Smooth muscle cell of the brain vasculature (primary cell): Measurements from ENCODE around the gene SPDYE18.
"Not testable (repeated sequence)": the region's sequence is repeated elsewhere in the genome, so short reads cannot be mapped to it uniquely, and the experiment has no call there.

Source experiments
- DNase-seq: peaks from one replicate; pipeline ENCODE4 v3.0.0-alpha.2; 2012; ENCODE audit warnings: low read depth, low spot score

The SPDYE18 gene

DNA sequence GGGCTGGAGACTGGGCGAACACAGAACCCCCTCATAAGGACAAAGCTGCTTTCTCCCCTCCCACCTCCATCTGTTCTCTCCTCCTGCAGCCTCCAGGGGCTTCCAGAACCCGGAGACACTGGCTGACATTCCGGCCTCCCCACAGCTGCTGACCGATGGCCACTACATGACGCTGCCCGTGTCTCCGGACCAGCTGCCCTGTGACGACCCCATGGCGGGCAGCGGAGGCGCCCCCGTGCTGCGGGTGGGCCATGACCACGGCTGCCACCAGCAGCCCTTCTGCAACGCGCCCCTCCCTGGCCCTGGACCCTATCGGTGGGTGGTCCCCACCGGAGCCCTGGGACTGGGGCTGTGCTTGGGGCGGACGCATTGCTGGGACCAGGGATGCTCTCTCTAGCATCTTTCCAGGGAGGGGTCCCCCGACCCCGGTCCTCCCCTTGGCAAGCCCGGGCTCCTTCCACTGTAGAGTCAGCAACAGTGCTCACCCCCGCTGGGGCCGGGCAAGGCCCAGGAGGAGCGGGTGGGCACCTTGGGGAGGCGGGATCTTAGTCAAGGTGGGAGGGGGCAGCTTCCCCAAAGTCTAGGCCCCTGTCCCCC is 56.8 kb downstream of the SPDYE18 start:
- not testable (repeated sequence) for DNase-seq

GRCh38 chr7:77004151-77004550 is 58.2 kb downstream of the SPDYE18 start:
- DNase-seq, result not testable (repeated sequence)

DNA sequence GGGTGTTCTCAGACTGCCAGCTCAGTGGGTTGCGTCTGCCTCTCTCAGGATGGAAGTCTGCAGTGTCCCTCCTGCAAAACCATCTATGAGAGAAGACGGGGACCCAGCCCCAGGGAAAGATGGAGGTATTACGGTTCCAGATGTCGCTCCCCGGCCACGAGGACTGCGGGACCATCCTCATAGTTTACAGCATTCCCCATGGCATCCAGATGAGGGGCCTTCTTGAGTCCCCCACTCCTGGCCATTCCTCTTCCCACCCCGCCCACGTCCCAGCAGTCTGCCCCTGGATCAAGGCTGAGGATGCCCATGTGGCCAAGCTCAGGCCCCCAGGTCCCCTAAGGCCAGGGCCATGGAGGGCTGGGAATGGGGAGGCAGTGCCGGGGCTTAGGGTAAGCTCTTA is 59.1 kb downstream of the SPDYE18 start:
- DNase-seq, result not testable (repeated sequence)

GRCh38 chr7:77002678-77003233 is 59.6 kb downstream of the SPDYE18 start:
- DNase-seq, result not testable (repeated sequence)

DNA sequence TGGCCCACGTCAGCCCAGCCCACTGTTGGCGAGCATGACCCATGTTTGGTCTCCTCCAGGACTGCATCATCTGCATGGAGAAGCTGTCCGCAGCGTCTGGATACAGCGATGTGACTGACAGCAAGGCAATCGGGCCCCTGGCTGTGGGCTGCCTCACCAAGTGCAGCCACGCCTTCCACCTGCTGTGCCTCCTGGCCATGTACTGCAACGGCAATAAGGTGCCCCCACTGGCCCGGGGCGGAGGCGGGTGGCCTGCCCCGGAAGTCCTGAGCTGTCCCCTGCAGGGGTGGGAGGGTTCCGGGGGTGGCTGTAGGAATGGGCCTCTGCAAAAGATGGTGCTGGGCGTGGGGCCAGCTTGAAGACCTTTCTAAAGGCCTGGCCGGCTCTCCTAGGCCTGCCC is 60.3 kb downstream of the SPDYE18 start:
- DNase-seq, result not testable (repeated sequence)
